Mesothelial cell of epicardium (in vitro differentiated cells): ENCODE measurements around the gene C4A. TPM values are rescaled to one million over a fixed set of nuclear protein-coding genes. Genes with fewer than 3 reads are reported as not detected.
"Not testable (repeated sequence)": the region's sequence is repeated elsewhere in the genome, so short reads cannot be mapped to it uniquely, and the experiment has no call there.

ENCODE experiments used
- DNase-seq, 2 experiments: peaks; one replicate each; pipeline ENCODE4 v3.0.0; 2021; ENCODE audit warnings: low spot score in 2 of 2; ENCODE audit not compliant: unreplicated experiment in 2 of 2
- H3K27ac Mint-ChIP-seq: 2 replicates; pipeline ENCODE4 v1.8.0; 2021; ENCODE audit warnings: mixed read lengths
- H3K27me3 Mint-ChIP-seq: 2 replicates; pipeline ENCODE4 v1.8.0; 2021; ENCODE audit warnings: low read depth, mixed read lengths
- H3K36me3 Mint-ChIP-seq: 2 replicates; pipeline ENCODE4 v1.8.0; 2021; ENCODE audit warnings: mixed read lengths
- H3K4me1 Mint-ChIP-seq: 2 replicates; pipeline ENCODE4 v1.8.0; 2021; ENCODE audit warnings: mixed read lengths
- H3K4me3 Mint-ChIP-seq: 2 replicates; pipeline ENCODE4 v1.8.0; 2021; ENCODE audit warnings: mild to moderate bottlenecking, moderate library complexity, mixed read lengths
- H3K9me3 Mint-ChIP-seq: 2 replicates; pipeline ENCODE4 v1.8.0; 2021; ENCODE audit warnings: mixed read lengths
- total RNA-seq: library from RNA; stranded (reverse); gene quantifications from 3 replicates; pipeline ENCODE4 v1.2.1, GENCODE V29; 2021
- TF ChIP-seq, protein P1 (sequence below): fragments of 200-600 bp; sonication (generic); IDR thresholded peaks from one replicate; pipeline ENCODE4 v1.5.0; 2021; ENCODE audit warnings: antibody characterized with exemption; ENCODE audit not compliant: unreplicated experiment

C4A gene
- total RNA-seq, 1 donor from 2014 or later = 12.3 TPM

DNA sequence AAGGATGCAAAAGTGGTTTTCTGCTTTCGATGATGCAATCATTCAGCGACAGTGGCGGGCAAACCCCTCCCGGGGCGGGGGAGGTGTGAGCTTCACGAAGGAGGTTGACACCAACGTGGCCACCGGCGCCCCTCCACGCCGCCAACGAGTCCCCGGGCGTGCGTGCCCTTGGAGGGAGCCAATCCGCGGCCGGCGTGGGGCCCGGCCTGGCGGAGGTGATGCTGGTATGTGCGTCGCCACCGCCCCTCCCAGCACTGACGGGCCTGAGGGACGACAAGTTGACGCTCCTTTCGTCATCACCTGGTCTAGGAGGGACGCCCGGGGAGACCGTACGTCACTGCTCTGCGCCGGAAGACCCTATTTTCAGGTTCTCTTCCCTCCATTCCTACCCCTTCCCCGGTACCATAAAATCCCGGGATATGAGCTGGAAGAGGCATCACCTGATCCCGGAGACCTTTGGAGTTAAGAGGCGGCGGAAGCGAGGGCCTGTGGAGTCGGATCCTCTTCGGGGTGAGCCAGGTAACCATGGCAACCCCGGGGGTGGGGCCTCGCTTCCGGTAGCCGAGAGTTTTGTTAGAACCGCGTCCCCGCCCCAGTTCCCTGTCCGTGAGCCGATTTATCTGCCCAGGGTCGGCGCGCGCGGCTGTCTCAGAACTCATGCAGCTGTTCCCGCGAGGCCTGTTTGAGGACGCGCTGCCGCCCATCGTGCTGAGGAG lies 9.7 kb upstream of the C4A start, which contains the start of gene DXO:
TSS of gene DXO (minus strand) at position 146 of the 716 bp plus-strand sequence. CDS start 463 bp downstream, outside the sequence.
- peaks cover 15% of the 10 kb centered on the region for H3K4me1 Mint-ChIP-seq
- DNase-seq = peak; percentile 91 to 95
- TF ChIP-seq, protein P1, sequence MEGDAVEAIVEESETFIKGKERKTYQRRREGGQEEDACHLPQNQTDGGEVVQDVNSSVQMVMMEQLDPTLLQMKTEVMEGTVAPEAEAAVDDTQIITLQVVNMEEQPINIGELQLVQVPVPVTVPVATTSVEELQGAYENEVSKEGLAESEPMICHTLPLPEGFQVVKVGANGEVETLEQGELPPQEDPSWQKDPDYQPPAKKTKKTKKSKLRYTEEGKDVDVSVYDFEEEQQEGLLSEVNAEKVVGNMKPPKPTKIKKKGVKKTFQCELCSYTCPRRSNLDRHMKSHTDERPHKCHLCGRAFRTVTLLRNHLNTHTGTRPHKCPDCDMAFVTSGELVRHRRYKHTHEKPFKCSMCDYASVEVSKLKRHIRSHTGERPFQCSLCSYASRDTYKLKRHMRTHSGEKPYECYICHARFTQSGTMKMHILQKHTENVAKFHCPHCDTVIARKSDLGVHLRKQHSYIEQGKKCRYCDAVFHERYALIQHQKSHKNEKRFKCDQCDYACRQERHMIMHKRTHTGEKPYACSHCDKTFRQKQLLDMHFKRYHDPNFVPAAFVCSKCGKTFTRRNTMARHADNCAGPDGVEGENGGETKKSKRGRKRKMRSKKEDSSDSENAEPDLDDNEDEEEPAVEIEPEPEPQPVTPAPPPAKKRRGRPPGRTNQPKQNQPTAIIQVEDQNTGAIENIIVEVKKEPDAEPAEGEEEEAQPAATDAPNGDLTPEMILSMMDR = no peak
- peak within 1 kb of the TSS; percentile 100 for H3K27ac Mint-ChIP-seq
- peaks cover 23% of the 10 kb centered on the region for H3K36me3 Mint-ChIP-seq
- H3K4me3 Mint-ChIP-seq = peak within 1 kb of the TSS; percentile 97
- H3K9me3 Mint-ChIP-seq = no peaks in the 10 kb centered on the region
- H3K27me3 Mint-ChIP-seq = no peaks in the 10 kb centered on the region

DNA sequence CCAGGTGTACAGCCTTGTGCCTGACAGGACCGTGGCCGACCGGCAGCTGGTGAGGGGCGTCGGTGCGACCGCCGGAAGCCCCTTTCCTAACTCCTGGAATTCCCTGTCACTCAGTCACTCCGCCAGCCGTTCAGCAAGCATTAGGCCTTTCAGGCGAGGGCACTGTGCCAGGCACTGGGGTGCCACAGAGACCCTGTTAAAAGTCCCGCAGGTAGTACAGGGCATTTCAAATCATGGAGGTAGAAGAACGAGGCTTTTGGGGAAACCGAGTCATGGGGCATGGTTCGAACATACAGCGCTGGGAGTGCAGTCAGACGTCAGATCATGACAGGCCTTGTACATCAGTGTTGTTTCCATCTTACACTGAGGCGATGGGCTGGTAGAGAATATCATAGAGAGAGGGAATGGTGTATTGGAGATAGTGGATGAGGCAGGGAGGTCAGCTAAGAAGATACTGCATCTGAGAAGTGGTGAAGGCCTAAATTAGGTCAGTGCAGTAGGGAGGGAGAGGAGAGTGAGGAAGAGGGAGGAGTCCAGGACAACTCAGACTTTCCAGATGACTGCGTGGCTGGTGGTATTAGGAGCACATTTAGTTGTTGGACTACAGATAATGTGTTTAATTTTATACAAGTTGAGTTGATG lies 9.0 kb upstream of the C4A start:
- H3K4me3 Mint-ChIP-seq = peak overlapping the region; percentile 97
- peaks cover 18% of the 10 kb centered on the region for H3K36me3 Mint-ChIP-seq

DNA sequence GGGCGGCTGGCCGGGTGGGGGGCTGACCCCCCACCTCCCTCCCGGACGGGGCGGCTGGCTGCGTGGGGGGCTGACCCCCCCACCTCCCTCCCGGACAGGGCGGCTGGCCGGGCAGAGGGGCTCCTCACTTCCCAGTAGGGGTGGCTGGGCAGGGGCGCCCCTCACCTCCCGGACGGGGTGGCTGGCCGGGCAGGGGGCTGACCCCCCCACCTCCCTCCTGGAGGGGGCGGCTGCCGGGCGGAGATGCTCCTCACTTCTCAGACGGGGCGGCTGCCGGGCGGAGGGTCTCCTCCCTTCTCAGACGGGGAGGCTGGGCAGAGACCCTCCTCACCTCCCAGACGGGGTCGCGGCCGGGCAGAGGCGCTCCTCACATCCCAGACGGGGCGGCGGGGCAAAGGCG lies 5.8 kb upstream of the C4A start:
- H3K4me3 Mint-ChIP-seq, H3K27ac Mint-ChIP-seq, DNase-seq, H3K27me3 Mint-ChIP-seq, H3K9me3 Mint-ChIP-seq: not testable (repeated sequence)
- Mint-ChIP-seq H3K36me3 (peaks cover 16% of the 10 kb centered on the region), H3K4me1 (peaks cover 13% of the 10 kb centered on the region)

More for the DNA sequence above, 9.0 kb upstream of the C4A start:
- H3K27me3 Mint-ChIP-seq = no peaks in the 10 kb centered on the region
- peak overlapping the region; percentile 100 for H3K27ac Mint-ChIP-seq
- peaks cover 15% of the 10 kb centered on the region for H3K4me1 Mint-ChIP-seq
- no peaks in the 10 kb centered on the region for H3K9me3 Mint-ChIP-seq
- TF ChIP-seq, protein P1 = no peak
- no peak for DNase-seq

DNA sequence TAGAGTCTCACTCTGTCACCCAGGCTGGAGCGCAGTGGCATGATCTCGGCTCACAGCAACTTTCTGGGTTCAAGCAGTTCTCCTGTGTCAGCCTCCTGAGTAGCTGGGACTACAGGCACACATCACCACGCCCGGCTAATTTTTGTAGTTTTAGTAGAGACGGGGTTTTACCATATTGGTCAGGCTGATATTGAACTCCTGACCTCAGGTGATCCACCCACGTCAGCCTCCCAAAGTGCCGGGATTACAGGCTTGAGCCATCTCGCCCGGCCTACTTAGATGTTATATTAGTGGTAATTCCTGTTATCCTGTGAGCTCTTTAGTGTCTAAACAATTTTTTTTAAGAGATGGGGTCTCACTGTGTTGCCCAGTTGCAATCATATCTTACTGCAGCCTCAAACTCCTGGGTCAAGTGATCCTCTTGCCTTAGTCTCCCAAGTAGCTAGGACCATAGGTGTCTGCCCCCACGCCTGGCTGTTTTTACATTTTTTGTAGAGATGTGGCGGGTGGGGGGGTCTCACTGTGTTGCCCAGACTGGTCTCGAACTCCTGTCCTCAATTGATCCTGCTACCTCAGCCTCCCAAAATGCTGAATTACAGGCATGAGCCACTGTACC lies 3.9 kb upstream of the C4A start:
- H3K27me3 Mint-ChIP-seq = no peaks in the 10 kb centered on the region
- H3K9me3 Mint-ChIP-seq = no peaks in the 10 kb centered on the region
- H3K27ac Mint-ChIP-seq = no peak overlapping the region
- peaks cover 6% of the 10 kb centered on the region for H3K4me1 Mint-ChIP-seq
- H3K4me3 Mint-ChIP-seq = no peak overlapping the region
- peaks cover 16% of the 10 kb centered on the region for H3K36me3 Mint-ChIP-seq
- DNase-seq = no peak
- TF ChIP-seq, protein P1 = no peak

DNA sequence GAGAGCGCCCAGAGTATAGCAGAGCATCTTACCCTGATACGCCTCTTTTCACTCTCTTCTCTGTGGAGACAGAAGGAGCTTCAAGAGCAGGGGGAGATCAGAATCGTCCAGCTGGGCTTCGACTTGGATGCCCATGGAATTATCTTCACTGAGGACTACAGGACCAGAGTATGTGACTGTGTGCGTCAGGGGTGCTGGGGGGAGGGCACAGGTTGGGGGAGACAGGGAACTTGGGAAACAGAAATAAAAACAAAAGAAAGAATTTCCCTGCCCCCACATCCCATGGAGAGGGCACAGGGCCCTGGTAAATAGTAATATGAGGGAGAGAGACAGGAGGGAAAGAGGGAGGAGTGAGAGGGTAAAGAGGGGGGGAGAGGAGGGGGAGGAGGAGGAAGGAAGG lies 3.0 kb upstream of the C4A start:
- Mint-ChIP-seq H3K4me1 (no peaks in the 10 kb centered on the region), H3K27me3 (no peaks in the 10 kb centered on the region), H3K4me3 (no peak overlapping the region), H3K36me3 (peaks cover 16% of the 10 kb centered on the region), H3K9me3 (no peaks in the 10 kb centered on the region), H3K27ac (no peak overlapping the region)
- no peak for DNase-seq
- TF ChIP-seq, protein P1 = no peak
